CMK (cell line): ENCODE measurements around the gene SLC4A2.

Experiments used
- DNase-seq: peaks from one replicate; pipeline ENCODE4 v3.0.0-alpha.2; 2010; ENCODE audit warnings: low read depth

The SLC4A2 gene

DNA sequence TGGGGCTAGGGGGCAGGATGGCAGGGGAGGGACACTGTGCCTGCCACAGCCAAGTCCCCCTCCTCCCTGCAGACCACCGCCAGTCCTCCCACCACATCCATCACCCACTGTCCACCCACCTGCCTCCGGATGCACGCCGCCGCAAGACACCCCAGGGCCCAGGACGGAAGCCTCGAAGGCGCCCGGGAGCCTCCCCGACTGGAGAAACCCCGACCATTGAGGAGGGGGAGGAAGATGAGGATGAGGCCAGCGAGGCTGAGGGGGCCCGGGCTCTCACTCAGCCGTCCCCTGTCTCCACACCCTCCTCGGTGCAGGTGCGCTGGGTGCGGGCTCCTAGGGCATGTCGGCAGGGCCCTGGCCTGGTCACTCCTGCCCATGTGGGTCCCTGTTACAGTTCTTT lies 5.1 kb downstream of the SLC4A2 start:
- DNase-seq, result no peak

DNA sequence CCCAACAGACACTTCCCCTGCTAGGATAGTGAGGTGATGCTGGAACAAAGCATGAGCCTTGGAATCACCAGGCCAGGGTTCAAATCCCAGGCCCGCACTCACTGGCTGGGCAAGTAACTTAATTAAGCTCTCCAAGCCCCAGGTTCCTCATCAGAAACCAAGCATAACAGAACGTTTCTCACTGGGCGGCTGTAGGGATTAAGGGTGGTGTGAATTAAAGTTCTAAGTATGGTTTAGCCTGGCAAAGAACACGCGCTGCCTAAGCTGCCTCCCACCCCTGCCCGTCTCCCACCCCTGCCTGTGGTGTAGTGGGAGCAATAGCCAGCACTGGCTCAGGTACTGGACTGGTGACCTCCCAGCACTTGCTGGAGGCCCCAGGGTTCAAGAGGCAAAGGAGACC lies 5.6 kb downstream of the SLC4A2 start:
- no peak for DNase-seq

DNA sequence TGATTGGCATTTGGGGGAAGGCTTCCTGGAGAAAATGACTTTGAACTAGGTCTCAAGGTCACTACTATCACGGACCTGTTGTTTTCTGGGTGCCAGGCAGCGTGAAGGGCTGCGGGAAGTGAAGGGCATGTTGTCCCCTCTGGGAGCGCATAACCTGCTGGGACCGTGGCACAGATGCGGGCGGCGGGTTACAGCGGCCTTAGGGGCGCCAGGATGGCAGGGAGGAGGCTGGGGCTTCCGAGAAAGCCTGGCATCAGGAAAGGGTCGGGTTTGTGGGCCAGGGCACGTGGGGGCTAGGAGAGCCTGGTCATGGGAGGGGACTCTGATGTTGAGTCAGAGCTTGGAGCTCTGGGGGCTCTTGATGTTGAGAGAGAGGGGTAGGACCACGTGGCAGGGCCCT lies 6.1 kb downstream of the SLC4A2 start:
- no peak for DNase-seq

DNA sequence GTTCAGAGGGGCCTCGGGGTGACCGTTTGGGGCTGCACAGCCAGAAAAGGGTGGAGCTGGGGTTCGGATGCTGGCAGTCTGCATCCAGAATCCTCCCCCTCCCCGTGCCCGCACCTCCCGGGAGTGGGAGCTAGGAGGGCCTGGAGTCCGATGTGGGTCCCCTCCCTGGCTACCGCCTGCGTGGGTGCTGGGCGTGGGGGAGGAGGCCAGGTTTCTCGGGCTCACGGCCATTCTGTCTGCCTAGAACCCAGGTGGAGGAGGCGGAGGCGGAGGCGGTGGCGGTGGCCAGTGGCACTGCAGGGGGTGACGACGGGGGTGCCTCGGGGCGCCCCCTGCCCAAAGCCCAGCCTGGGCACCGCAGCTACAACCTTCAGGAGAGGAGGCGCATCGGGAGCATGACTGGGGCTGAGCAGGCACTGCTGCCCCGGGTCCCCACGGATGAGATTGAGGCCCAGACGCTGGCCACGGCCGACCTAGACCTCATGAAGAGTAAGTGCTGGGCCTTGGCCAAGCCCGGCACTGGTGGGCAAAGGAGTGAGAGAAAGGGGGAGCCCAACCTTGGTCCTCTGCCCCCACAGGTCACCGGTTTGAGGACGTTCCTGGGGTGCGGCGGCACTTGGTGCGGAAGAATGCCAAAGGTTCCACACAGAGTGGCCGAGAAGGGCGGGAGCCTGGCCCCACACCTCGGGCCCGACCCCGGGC lies 7.0 kb downstream of the SLC4A2 start:
- no peak for DNase-seq

DNA sequence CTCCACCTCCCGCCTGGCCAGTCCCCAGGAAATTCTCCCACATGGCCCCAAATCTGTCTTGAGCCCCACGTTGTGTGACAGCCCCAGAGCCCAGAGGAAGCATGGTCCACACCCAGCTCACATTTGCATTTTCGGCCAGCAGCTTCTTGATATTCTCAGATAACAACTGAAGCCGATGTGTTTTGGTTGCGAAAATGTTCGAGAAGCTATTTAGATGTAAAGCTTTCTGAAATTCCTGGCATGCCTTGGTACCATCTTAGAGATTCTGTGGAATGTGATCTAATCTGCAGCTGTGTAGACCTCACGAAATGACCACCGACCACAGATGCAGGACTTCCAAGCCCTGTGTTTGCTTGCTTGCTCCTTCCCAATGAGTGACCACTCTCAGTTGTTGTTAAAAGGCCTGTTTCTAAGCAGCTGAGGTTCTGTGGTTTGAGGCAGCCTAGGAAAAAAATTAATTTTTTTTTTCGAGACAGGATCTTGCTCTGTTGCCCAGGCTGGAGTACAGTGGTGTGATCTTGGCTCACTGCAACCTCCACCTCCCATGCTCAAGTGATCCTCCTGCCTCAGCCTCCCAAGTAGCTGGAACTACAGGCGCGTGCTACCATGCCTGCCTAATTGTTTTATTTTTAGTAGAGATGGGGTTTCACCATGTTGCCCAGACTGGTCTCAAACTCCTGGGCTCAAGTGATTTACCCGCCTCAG lies 8.8 kb downstream of the SLC4A2 start:
- no peak for DNase-seq

DNA sequence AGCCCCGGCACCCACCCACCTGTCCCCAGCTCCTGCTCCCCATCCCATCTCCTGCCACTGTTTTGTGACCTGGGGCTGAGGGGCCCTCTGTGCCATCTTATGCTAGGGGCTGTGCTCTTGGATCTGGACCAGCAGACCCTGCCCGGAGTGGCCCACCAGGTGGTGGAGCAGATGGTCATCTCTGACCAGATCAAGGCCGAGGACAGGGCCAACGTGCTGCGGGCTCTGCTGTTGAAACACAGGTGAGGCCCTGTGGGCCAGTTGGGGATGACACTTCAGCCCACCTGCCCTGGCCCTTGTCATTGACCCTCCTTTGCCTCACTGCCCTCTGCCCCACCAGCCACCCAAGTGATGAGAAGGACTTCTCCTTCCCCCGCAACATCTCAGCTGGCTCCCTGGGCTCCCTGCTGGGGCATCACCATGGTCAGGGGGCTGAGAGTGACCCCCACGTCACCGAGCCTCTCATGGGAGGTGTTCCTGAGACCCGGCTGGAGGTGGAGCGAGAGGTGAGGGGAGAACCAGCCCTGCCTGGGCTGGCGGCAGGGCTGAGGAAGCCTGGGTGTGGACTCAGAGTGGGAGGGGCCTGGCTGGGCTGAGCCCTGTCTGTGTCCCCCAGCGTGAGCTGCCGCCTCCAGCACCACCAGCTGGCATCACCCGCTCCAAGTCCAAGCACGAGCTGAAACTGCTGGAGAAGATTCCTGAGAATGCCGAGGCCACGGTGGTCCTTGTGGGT lies 10.6 kb downstream of the SLC4A2 start:
- DNase-seq, result no peak

DNA sequence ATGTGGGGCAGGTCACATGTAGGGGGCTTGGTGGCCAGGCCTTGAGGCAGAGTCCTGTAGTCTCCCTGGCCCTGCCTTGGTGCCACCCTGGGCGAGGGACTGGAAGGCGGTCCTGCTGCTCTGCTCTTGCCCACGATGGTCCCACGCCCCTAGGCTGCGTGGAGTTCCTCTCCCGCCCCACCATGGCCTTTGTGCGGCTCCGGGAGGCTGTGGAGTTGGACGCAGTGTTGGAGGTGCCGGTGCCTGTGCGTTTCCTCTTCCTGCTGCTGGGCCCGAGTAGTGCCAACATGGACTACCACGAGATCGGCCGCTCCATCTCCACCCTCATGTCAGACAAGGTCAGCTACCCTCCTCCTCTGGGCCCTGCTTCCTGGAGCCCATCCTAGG lies 11.2 kb downstream of the SLC4A2 start:
- no peak for DNase-seq

DNA sequence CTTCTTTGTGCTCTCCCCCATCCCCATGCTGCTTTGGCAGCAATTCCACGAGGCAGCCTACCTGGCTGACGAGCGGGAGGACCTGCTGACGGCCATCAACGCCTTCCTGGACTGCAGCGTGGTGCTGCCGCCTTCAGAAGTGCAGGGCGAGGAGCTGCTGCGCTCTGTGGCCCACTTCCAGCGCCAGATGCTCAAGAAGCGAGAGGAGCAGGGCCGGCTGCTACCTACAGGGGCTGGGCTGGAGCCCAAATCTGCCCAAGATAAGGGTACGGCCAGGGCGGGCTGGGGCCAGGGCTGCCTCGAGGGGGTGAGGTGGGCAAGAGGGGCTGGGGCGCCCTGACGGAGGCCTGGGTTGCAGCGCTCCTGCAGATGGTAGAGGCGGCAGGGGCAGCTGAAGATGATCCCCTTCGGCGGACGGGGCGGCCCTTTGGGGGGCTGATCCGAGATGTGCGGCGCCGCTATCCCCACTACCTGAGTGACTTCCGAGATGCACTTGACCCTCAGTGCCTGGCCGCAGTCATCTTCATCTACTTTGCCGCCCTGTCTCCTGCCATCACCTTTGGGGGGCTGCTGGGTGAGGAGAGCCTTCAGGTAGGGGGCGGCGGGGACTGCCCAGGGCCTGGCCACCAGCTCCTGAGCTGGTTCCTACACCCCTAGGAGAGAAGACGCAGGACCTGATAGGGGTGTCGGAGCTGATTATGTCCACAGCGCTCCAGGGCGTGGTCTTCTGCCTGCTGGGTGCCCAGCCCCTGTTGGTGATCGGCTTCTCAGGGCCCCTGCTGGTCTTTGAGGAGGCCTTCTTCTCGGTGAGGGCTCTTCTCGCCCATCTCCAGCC lies 11.9 kb downstream of the SLC4A2 start:
- no peak for DNase-seq

DNA sequence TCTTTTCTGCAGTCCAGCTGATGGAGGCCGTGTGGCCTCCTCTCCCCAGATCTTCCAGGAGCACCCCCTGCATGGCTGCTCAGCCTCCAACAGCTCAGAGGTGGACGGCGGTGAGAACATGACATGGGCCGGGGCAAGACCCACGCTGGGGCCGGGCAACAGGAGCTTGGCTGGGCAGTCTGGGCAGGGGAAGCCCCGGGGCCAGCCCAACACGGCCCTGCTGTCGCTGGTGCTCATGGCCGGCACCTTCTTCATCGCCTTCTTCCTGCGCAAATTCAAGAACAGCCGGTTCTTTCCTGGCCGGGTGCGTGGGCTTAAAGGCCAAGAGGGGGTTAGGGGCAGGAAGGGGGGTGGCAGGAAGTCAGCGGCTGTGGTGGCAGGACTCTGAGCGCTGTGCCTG lies 14.6 kb downstream of the SLC4A2 start:
- no peak for DNase-seq

DNA sequence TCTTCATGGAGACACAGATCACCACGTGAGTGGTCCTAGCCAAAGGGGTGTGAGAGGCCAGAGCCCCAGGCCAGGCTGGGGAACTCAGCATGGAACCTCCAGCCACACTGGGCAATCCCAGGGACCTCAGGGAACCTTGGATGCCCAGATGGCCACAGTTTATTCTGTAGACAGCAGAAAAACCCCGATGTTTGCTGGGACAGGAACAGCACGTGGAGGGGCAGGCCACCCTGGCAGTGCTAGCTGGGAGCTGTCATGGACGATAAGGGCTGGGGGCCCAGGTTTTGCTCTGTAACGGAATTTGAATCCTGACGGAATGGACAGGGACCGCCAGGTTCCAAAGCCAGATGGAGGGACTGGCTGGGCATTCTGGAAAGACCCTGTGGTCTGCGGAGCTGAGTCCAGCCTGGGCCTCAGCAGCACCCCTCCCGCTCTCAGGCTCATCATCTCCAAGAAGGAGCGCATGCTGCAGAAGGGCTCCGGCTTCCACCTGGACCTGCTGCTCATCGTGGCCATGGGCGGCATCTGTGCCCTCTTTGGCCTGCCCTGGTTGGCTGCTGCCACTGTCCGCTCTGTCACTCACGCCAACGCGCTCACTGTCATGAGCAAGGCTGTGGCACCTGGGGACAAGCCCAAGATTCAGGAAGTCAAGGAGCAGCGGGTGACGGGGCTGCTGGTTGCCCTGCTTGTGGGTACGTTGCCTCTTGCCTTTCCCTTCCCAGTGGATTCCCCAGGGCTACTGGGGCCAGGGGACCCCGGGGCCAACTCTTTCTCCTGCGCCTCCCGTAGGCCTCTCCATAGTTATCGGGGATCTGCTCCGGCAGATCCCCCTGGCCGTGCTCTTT lies 15.7 kb downstream of the SLC4A2 start:
- no peak for DNase-seq

DNA sequence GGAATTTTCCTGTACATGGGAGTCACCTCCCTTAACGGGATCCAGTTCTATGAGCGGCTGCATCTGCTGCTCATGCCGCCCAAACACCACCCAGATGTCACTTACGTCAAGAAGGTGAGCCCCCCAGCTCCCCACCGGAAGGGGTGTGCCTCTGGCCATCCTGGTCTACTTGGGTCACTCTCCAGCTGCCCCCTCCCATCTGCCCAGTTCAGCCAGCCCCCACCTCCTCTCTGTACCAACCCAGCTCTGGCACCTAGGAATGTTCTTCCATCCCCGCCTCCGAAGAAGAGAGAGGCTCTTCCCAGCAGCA lies 16.2 kb downstream of the SLC4A2 start:
- DNase-seq, result no peak

DNA sequence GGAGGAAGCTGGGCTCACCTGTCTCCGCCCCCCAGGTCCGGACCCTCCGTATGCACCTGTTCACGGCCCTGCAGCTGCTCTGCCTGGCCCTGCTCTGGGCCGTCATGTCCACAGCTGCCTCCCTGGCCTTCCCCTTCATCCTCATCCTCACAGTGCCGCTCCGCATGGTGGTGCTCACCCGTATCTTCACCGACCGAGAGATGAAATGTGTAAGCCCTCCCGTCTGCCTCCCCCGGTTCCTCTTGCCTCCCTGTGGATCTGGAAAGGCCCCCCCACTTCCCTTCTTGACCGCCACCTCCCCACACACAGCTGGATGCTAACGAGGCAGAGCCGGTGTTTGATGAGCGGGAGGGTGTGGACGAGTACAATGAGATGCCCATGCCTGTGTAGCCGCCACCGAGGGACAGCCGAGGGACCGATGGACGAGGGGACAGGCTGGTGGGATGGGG lies 16.6 kb downstream of the SLC4A2 start:
- DNase-seq, result no peak

DNA sequence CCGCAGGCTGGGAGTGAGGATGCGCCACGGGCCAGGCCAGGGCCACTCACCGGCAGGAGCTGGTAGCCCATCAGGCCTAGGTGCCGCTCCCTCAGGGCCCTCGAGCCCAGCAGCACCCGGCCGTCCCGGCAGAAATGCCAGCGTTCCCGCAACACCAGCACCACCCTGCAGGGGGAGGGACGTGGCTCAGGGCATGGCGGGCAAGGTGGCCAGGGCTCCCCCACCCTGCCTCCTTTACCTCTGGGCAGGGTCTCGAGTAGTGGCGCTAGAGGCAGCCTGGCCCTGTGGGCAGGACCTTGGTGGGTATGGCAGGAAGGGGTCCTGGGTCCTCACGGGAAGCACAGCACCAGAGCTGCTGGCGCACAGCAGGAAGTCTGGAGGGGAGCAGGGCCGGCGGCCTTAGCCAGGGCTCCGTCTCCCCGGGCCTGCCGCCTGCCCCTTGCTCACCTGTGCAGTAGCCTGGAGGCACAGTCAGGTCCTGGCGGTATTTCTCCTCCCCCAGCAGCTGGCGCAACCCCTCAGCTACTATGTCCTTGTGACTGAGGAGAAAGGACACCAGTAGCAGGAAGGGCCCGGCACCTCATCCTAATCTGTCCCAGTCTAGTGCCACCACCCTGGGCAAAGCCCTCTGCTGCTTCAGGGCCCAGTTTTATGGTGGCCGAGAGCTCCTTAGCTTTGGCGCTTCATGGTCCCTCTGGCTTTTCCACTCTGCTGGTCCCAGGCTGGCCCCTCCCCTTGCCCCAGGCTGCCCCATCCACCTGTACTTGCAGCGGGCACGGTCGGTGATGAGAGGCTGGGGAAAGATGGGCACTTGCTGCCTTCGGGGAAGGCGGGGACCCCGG lies 17.7 kb downstream of the SLC4A2 start:
- no peak for DNase-seq

DNA sequence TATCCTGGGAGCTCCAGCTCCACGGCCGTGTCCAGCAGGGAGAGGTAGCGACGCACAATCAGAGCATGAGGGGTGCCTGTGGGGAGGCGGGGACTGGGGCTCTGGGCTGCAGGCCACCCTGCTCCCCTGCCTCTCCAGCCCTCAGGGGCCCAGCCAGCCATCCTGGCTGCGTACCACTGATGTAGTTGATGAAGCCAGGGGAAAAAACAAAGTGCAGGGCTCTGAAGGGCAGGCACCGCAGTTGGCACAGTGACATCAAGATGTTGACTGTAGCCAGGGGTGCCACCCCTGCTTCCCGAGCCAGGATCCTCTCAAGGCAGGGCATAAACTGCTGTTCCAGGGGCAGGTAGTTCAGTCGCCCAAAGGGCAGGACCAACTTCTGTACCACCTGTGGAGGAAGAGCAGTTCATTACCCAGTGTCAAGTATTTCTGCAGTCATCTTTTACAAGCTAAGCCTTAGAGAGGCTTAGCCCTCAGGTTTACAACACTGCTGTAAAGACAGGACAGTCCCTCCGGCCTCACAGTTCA lies 18.4 kb downstream of the SLC4A2 start:
- DNase-seq, result no peak

DNA sequence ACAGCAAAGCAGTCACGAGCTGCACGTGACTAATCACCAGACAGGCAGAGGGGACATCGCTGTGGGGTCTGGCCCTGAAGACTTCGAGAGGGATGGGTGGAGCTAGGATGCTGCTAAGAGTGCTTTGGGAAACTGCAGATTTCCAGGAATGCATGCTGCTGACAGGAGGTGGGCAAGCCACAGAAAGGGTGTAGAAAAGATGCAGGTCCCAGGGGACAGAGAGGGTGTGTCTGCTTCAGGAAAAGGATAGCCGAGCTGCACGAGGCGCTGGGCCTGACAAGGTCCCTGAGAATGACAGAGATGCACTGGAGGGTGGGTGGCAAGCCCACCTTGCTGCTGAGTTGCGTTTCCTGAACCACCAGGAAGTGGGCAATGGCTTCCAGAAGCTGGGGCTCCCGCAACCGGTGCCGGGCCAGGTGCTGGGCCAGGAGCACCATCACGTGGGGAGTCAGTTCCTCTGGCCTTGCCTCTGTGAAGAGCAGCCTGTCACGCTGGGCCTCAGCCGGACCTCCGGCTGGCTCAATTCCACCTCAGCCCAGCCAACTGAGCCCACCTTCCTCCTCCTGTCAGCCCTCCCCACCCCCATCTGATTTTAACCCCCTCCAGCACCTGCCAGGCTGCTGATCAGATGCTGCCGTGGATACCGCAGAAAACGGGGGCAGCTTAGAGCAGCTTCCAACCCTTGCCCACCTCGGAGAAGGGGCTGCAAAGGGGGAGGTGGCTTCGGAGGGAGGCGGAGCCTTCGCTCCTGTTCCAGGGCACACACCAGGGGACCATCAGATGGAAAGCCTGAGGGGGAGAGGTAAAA lies 19.0 kb downstream of the SLC4A2 start:
- DNase-seq, result no peak

DNA sequence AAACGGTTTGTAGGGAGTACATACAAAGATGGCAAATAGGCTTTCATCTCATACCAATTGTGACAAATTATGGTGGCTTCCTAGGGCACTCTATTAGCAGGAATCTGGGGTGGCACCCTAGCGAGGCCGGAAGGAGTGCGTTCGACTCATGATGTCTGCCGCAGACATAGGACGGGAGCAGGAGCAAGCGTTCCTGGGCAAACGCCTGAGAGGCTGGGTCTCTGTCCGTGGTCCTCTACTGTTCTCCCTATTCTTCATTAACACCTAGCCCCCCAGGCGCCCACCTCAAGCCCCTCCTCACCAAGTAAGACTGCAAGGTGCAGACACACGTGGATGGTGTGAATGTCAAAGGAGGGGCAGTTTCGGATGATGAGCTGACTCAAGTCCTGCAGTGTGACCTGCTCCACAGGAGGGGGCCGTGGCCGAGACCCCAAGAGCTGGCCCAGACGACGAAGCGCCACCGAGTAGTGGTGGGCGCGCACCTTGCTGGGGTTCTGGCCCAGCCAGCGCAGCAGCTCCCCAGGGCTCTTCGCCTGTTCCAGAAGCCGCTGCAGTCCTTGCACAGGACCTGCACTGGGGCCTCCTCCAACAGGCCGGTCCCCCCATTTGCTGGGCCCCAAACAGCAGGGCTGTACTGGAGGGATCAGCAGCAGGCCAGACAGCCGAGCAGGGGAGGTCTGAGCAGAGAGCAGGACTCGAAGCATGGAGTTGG lies 20.0 kb downstream of the SLC4A2 start:
- DNase-seq, result no peak

DNA sequence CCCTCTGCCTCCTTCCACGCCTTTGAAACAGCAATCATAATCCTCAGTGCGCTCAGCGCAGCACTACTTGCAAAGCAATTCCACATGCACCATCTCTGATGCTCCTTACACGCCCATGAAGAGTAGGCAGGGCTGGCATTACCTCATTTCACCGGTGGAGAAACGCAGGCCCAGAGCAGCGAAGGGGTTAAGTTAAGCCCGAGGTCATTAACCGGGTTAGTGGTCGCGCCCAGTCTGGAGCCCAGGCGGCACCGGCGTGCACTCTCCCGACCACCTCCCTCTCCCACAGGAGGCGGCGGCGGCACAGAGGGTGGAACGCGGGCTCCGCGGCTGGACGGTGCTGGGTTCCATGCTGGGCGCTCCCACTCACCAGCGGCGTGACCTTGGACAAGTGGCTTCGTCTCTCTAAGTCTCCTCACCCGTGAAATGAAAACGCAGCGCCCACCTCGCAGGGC lies 20.7 kb downstream of the SLC4A2 start:
- no peak for DNase-seq

DNA sequence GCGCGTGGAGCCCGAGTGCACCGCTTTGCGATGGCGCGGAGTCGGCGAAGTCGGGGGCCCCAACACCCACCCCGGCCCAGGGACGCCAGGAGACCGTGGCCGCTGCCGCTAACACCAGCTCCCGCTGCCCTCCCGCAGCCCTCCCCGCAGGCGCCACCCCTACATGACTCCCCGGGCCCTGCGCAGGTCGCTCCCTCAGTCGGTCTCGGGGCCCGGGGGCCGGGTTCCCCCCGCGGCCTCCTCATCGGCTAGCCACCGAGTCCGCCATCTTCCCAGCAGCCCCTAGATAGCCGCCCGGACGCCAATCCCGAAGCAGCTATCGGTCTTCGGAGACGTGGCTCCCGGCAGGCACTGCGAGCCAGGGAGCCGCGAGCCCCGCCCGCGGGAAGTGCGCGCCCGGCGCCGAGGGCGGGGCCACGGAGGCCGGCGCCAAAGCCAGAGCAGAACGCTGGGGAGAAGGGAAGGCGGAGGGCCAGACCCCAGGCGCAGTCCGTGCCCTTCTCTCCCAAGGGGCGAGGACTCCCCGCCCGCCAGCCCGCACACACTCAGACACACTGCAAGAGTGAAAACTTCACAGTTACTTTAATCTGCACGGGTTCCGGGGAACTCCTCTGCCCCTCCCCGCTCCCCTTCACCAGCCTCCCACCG lies 21.3 kb downstream of the SLC4A2 start, which contains the start of gene FASTK:
Gene FASTK (minus strand): TSS at position 288 of the 648 bp plus-strand sequence. CDS start 43 bp downstream, at position 245.
- DNase-seq, result no peak
